K562 (cell line): ENCODE data around the gene SPDYE3.
"Not testable (repeated sequence)": the region's sequence is repeated elsewhere in the genome, so short reads cannot be mapped to it uniquely, and the experiment has no call there.

Experiments used
- SP1 ChIP-seq: sonication (generic); formaldehyde crosslinking; IDR thresholded peaks from 2 replicates; pipeline ENCODE4 v1.8.1; 2022; ENCODE audit warnings: mild to moderate bottlenecking, missing genetic modification reagents
- ZNF311 ChIP-seq: fragments of 250-450 bp; sonication (Bioruptor Pico); IDR thresholded peaks from 2 replicates; pipeline ENCODE4 v1.4.0; 2020; ENCODE audit warnings: mild to moderate bottlenecking, moderate library complexity

- TF ChIP-seq ZNF311, SP1 (CRISPR knock-in tag): not testable (repeated sequence)
Observed at GRCh38 chr7:100262896-100263295, 44.6 kb upstream of the SPDYE3 start.
